K562 (cell line): ENCODE results near the gene DYNLT4. TPM values are rescaled to one million over a fixed set of nuclear protein-coding genes. Genes with fewer than 3 reads are reported as not detected.

ENCODE experiments used
- HDAC2 ChIP-seq: fragments of 450-650 bp; IDR thresholded peaks from 2 replicates; pipeline ENCODE4 v1.6.1; 2016; ENCODE audit warnings: mild to moderate bottlenecking
- KDM5B ChIP-seq: fragments of 200-600 bp; sonication (generic); IDR thresholded peaks from 2 replicates; pipeline ENCODE4 v1.6.1; 2012; ENCODE audit warnings: low read depth, mild to moderate bottlenecking, moderate library complexity, low read length, control low read depth, inconsistent platforms; ENCODE audit not compliant: insufficient replicate concordance
- LEF1 ChIP-seq: fragments of 450-650 bp; IDR thresholded peaks from 2 replicates; pipeline ENCODE4 v1.6.1; 2016; ENCODE audit warnings: mild to moderate bottlenecking
- MEIS2 ChIP-seq: fragments of 450-650 bp; IDR thresholded peaks from 2 replicates; pipeline ENCODE4 v1.6.1; 2014; ENCODE audit warnings: mild to moderate bottlenecking; ENCODE audit not compliant: partially characterized antibody
- NFRKB ChIP-seq: fragments of 450-650 bp; IDR thresholded peaks from 2 replicates; pipeline ENCODE4 v1.6.1; 2016; ENCODE audit warnings: low read depth
- NONO ChIP-seq, 2 experiments: fragments of 200-400 bp in 1 of 2; fragments of 450-650 bp in 1 of 2; formaldehyde crosslinking in 1 of 2; IDR thresholded peaks; 2 replicates each; pipeline ENCODE4 v1.6.1; 2017; ENCODE audit warnings: low read depth in 2 of 2, mild to moderate bottlenecking in 2 of 2, moderate library complexity in 2 of 2, low read length in 1 of 2
- NR4A1 ChIP-seq, 2 experiments: fragments of 250-450 bp in 1 of 2; fragments of 450-650 bp in 1 of 2; sonication (Bioruptor Pico) in 1 of 2; IDR thresholded peaks; 2 replicates each; pipeline versions ENCODE4 v1.4.0 to v1.6.1; 2016 to 2020; ENCODE audit warnings: mild to moderate bottlenecking in 2 of 2, missing compliant biosample characterization in 1 of 2, missing genetic modification characterization in 1 of 2, moderate library complexity in 1 of 2
- RBM34 ChIP-seq: fragments of 200-400 bp; formaldehyde crosslinking; IDR thresholded peaks from 2 replicates; pipeline ENCODE4 v1.6.1; 2018; ENCODE audit warnings: low read length, borderline replicate concordance; ENCODE audit not compliant: insufficient read depth
- RNF2 ChIP-seq: sonication (generic); IDR thresholded peaks from 2 replicates; pipeline ENCODE4 v1.6.1; 2016
- SMAD1 ChIP-seq: fragments of 150-350 bp; IDR thresholded peaks from 2 replicates; pipeline ENCODE4 v1.6.1; 2014; ENCODE audit warnings: low read length, low read depth; ENCODE audit not compliant: partially characterized antibody
- SREBF2 ChIP-seq: sonication (generic); formaldehyde crosslinking; IDR thresholded peaks from 2 replicates; pipeline ENCODE4 v1.4.0; 2020; ENCODE audit warnings: mild to moderate bottlenecking, missing genetic modification reagents
- SRSF1 ChIP-seq: fragments of 200-400 bp; formaldehyde crosslinking; IDR thresholded peaks from 2 replicates; pipeline ENCODE4 v1.6.1; 2017; ENCODE audit warnings: mild to moderate bottlenecking, low read depth, low read length, moderate library complexity
- TAF1 ChIP-seq: IDR thresholded peaks from 2 replicates; pipeline ENCODE4 v1.6.1; 2011; ENCODE audit warnings: mild to moderate bottlenecking, low read length, moderate library complexity; ENCODE audit not compliant: insufficient read depth, control insufficient read depth, severe bottlenecking; ENCODE audit errors: extremely low read depth
- ZNF121 ChIP-seq: sonication (generic); formaldehyde crosslinking; conservative IDR thresholded peaks from 2 replicates; pipeline ENCODE4 v1.8.0; 2022; ENCODE audit warnings: missing genetic modification reagents
- ZNF780A ChIP-seq: fragments of 250-450 bp; sonication (Bioruptor Pico); IDR thresholded peaks from 2 replicates; pipeline ENCODE4 v1.5.0; 2021; ENCODE audit warnings: mild to moderate bottlenecking
- polyA plus RNA-seq, 8 experiments: library from polyadenylated mRNA; depleted of rRNA in 4 of 8; stranded (reverse) in 5 of 8; unstranded in 3 of 8; fragments of >200 nt; fragmentation: Nextera tagmentation in 2 of 8; fragmentation: Illumina TruSeq in 1 of 8; extraction: Ambion mirVana in 2 of 8; extraction: Trizol in 1 of 8; gene quantifications; 2 replicates each; pipeline versions ENCODE4 v1.2.1 to v1.2.3, GENCODE V29; 2011 to 2014; ENCODE audit warnings: inconsistent platforms in 1 of 8, missing spikeins in 1 of 8
- total RNA-seq, 7 experiments: library from RNA; depleted of rRNA in 6 of 7; stranded (reverse); fragments of >200 nt in 6 of 7; fragmentation: Illumina TruSeq in 2 of 7; extraction: Trizol in 2 of 7; gene quantifications; 2 replicates each; pipeline versions ENCODE4 v1.2.1 to v1.2.3, GENCODE V29; 2011 to 2021; ENCODE audit warnings: low replicate concordance in 1 of 7
- TF ChIP-seq, protein P1 (sequence below): IDR thresholded peaks from 3 replicates; pipeline ENCODE4 v1.6.1; 2011; ENCODE audit warnings: borderline replicate concordance, mild to moderate bottlenecking, moderate library complexity; ENCODE audit not compliant: insufficient read length; ENCODE audit errors: extremely low read depth
- TF ChIP-seq, protein P2 (sequence below): sonication (generic); formaldehyde crosslinking; IDR thresholded peaks from 2 replicates; pipeline ENCODE4 v1.8.1; 2023; ENCODE audit warnings: missing genetic modification reagents, mild to moderate bottlenecking, borderline replicate concordance
- TF ChIP-seq, protein P3 (sequence below), 3 experiments: fragments of 200-800 bp in 1 of 3; sonication (Bioruptor generic) in 1 of 3; sonication (generic) in 1 of 3; formaldehyde crosslinking in 1 of 3; IDR thresholded peaks; 2 replicates each; pipeline versions ENCODE4 v1.6.1 to v1.8.0; 2016 to 2022; ENCODE audit warnings: mild to moderate bottlenecking in 2 of 3, missing compliant biosample characterization in 2 of 3, missing genetic modification characterization in 2 of 3, missing genetic modification reagents in 1 of 3

Gene DYNLT4
- total and polyA plus RNA-seq, 9 of the 15 experiments (the other 6 are each of a cell fraction or from before 2014, with no cell fraction given) = 0.29 to 0.73 TPM; not detected in 7

DNA sequence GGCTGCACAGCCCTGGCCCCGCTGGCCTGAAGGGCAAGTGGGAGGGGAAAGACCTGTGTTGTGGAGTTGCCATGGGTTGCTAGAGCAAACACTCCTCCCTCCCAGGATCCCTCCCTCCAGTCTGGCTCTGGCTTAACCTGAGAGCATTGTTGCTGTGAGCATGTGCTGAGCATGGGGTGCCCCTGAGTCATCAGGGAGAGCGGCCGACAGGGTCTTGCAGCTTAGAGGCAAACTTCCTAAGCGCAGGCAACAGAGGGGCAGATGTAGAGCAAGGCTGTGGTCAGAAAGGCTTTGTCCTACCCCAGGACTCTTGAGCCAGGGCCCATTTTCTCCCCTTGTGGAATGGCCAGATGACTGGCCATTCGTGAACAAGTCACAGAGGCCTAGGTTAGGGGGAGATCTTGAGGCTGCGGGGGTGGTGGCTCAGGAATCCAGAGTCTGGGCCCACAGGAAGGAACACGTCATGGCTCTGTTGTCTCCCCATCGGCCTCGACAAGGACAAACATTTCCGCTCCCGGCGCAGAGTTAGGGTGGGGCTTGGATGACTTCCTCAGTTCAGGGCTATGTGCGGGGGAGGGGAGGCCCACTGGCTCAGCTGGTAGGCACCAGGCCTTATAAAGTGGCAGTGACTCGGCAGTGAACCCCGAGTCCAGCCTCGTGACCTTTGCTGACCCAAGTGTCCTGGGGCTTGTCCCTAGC lies 362 bp upstream of the DYNLT4 start (continued):
- TF ChIP-seq, protein P1, sequence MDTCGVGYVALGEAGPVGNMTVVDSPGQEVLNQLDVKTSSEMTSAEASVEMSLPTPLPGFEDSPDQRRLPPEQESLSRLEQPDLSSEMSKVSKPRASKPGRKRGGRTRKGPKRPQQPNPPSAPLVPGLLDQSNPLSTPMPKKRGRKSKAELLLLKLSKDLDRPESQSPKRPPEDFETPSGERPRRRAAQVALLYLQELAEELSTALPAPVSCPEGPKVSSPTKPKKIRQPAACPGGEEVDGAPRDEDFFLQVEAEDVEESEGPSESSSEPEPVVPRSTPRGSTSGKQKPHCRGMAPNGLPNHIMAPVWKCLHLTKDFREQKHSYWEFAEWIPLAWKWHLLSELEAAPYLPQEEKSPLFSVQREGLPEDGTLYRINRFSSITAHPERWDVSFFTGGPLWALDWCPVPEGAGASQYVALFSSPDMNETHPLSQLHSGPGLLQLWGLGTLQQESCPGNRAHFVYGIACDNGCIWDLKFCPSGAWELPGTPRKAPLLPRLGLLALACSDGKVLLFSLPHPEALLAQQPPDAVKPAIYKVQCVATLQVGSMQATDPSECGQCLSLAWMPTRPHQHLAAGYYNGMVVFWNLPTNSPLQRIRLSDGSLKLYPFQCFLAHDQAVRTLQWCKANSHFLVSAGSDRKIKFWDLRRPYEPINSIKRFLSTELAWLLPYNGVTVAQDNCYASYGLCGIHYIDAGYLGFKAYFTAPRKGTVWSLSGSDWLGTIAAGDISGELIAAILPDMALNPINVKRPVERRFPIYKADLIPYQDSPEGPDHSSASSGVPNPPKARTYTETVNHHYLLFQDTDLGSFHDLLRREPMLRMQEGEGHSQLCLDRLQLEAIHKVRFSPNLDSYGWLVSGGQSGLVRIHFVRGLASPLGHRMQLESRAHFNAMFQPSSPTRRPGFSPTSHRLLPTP = no peak
- peak; percentile 89 for TF ChIP-seq NFRKB
- TF ChIP-seq ZNF780A (CRISPR knock-in tag) = no peak
- TF ChIP-seq SRSF1 = no peak
- peak; percentile 93 for TF ChIP-seq RNF2
- peak; percentile 41 for TF ChIP-seq TAF1
- TF ChIP-seq, protein P2, sequence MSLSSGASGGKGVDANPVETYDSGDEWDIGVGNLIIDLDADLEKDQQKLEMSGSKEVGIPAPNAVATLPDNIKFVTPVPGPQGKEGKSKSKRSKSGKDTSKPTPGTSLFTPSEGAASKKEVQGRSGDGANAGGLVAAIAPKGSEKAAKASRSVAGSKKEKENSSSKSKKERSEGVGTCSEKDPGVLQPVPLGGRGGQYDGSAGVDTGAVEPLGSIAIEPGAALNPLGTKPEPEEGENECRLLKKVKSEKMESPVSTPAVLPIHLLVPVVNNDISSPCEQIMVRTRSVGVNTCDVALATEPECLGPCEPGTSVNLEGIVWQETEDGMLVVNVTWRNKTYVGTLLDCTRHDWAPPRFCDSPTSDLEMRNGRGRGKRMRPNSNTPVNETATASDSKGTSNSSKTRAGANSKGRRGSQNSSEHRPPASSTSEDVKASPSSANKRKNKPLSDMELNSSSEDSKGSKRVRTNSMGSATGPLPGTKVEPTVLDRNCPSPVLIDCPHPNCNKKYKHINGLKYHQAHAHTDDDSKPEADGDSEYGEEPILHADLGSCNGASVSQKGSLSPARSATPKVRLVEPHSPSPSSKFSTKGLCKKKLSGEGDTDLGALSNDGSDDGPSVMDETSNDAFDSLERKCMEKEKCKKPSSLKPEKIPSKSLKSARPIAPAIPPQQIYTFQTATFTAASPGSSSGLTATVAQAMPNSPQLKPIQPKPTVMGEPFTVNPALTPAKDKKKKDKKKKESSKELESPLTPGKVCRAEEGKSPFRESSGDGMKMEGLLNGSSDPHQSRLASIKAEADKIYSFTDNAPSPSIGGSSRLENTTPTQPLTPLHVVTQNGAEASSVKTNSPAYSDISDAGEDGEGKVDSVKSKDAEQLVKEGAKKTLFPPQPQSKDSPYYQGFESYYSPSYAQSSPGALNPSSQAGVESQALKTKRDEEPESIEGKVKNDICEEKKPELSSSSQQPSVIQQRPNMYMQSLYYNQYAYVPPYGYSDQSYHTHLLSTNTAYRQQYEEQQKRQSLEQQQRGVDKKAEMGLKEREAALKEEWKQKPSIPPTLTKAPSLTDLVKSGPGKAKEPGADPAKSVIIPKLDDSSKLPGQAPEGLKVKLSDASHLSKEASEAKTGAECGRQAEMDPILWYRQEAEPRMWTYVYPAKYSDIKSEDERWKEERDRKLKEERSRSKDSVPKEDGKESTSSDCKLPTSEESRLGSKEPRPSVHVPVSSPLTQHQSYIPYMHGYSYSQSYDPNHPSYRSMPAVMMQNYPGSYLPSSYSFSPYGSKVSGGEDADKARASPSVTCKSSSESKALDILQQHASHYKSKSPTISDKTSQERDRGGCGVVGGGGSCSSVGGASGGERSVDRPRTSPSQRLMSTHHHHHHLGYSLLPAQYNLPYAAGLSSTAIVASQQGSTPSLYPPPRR = peak; percentile 38; the same call in 1 of the 2 replicates
- peak; percentile 74 for TF ChIP-seq KDM5B
- peak; percentile 84 for TF ChIP-seq HDAC2
- TF ChIP-seq, protein P3, sequence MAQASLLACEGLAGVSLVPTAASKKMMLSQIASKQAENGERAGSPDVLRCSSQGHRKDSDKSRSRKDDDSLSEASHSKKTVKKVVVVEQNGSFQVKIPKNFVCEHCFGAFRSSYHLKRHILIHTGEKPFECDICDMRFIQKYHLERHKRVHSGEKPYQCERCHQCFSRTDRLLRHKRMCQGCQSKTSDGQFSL (CRISPR knock-in tag; IDR thresholded peaks at IDR 0.05) = no peak; the same call in 1 of the 2 replicates
- TF ChIP-seq, protein P3 (tag; IDR thresholded peaks at IDR 0.05) = peak; percentile 55 to 74; a peak in 3 of 4 replicates
- TF ChIP-seq NR4A1 (CRISPR knock-in tag; IDR thresholded peaks at IDR 0.05) = peak; percentile 89; the same call in 1 of the 2 replicates
- TF ChIP-seq NR4A1 (tag; IDR thresholded peaks at IDR 0.05) = peak; percentile 94
- TF ChIP-seq ZNF121 (CRISPR knock-in tag) = no peak
- TF ChIP-seq RBM34 = no peak
- TF ChIP-seq MEIS2 = peak; percentile 46
- TF ChIP-seq SMAD1 = no peak
- TF ChIP-seq NONO (IDR thresholded peaks at IDR 0.05; ENCODE audit: low read depth in 2 of 2, low read length in 1 of 2) = no peak
- peak; percentile 98 for TF ChIP-seq LEF1
- TF ChIP-seq SREBF2 (CRISPR knock-in tag) = no peak
